Hepatocyte (in vitro differentiated cells): Measurements from ENCODE around the gene VILL.

Experiments used
- CTCF ChIP-seq: fragments of 200-600 bp; sonication (generic); IDR thresholded peaks from 2 replicates; pipeline ENCODE4 v1.5.1; 2016; ENCODE audit warnings: antibody characterized with exemption, mild to moderate bottlenecking; ENCODE audit not compliant: poor library complexity
- EZH2 ChIP-seq: fragments of 200-600 bp; sonication (generic); IDR thresholded peaks from 2 replicates; pipeline ENCODE4 v1.6.1; 2016; ENCODE audit warnings: antibody characterized with exemption, mild to moderate bottlenecking, borderline replicate concordance

- TF ChIP-seq CTCF (no peak), EZH2 (no peak)
Measured at GRCh38 chr3:38030126-38031021, 39.8 kb downstream of the VILL start.
